K562 (cell line): ENCODE data around the gene IRF8. TPM values are rescaled to one million over a fixed set of nuclear protein-coding genes. Genes with fewer than 3 reads are reported as not detected.
"Not testable (repeated sequence)": the region's sequence is repeated elsewhere in the genome, so short reads cannot be mapped to it uniquely, and the experiment has no call there.

Experiments
- ATAC-seq: fragments of 200-7000 bp; cut with Tn5 transposase; 3 replicates; pipeline ENCODE4 v1.9.1; 2020; ENCODE audit warnings: moderate library complexity
- BruUV-seq: library from RNA; stranded (reverse); fragments of 400-500 nt; replicated peaks from 2 replicates; lab custom pipeline; 2021; lab: Mats Ljungman, UMichigan
- CTCF ChIA-PET: fragments of 300-600 bp; formaldehyde crosslinking; extraction: SDS; loops from one replicate; lab custom pipeline; 2021; ENCODE audit warnings: low intra/inter-chr PET ratio; lab: Yijun Ruan, JAX
- POLR2A ChIA-PET: fragments of 300-600, 350-650 bp; sonication (Branson Sonifier 250); formaldehyde crosslinking; extraction: SDS; loops from one replicate; lab custom pipeline; 2021; ENCODE audit warnings: antibody characterized with exemption, inconsistent platforms; lab: Yijun Ruan, JAX
- DNase-seq, 4 experiments: peaks; one replicate each; pipeline versions ENCODE4 v3.0.0 to v3.0.0-alpha.2; 2011 to 2018; ENCODE audit warnings: low spot score in 3 of 4, mixed read lengths in 3 of 4; ENCODE audit errors: extremely low read depth in 1 of 4
- FAIRE-seq: peaks from 2 replicates; lab custom pipeline; 2011; peaks lifted over from hg19 to GRCh38; lab: Jason Lieb, UNC
- H2AFZ ChIP-seq: 2 replicates; pipeline ENCODE4 v1.6.0; 2011; ENCODE audit warnings: low read depth, low read length, control low read depth, inconsistent platforms
- H3K27ac ChIP-seq: fragments of 200-600 bp; 3 replicates; pipeline ENCODE4 v1.8.0; 2011; ENCODE audit warnings: low read depth, mild to moderate bottlenecking, control low read depth, inconsistent platforms, low read length, moderate library complexity, mixed read lengths; ENCODE audit errors: extremely low read depth
- H3K27me3 ChIP-seq, 2 experiments: fragments of 300-600 bp in 1 of 2; 2 replicates in 1 of 2; 3 replicates in 1 of 2; pipeline versions ENCODE4 v1.6.0 to v1.8.0; 2011; ENCODE audit warnings: inconsistent platforms in 2 of 2, low read length in 2 of 2, mild to moderate bottlenecking in 1 of 2, mixed read lengths in 1 of 2, moderate library complexity in 1 of 2; ENCODE audit not compliant: control insufficient read depth in 2 of 2, insufficient read depth in 2 of 2
- H3K36me3 ChIP-seq: fragments of 300-600 bp; 3 replicates; pipeline ENCODE4 v1.8.0; 2011; ENCODE audit warnings: mild to moderate bottlenecking, low read length, inconsistent platforms; ENCODE audit not compliant: control insufficient read depth, insufficient read depth
- H3K4me1 ChIP-seq, 2 experiments: fragments of 200-600 bp in 1 of 2; replicated peaks in 1 of 2; 2 replicates in 1 of 2; 3 replicates in 1 of 2; pipeline versions ENCODE4 v1.5.1 to v1.8.0; 2011; ENCODE audit warnings: inconsistent platforms in 2 of 2, low read length in 2 of 2, mild to moderate bottlenecking in 1 of 2, mixed read lengths in 1 of 2, moderate library complexity in 1 of 2; ENCODE audit not compliant: control insufficient read depth in 2 of 2, insufficient read depth in 2 of 2
- H3K4me2 ChIP-seq: 2 replicates; pipeline ENCODE4 v1.6.1; 2011; ENCODE audit warnings: low read length, control low read depth, inconsistent platforms, mixed read lengths; ENCODE audit not compliant: insufficient read depth
- H3K4me3 ChIP-seq: fragments of 200-600 bp; sonication (generic), shearing (Covaris generic); 2 replicates; pipeline ENCODE4 v1.5.1; 2016; ENCODE audit warnings: control low read depth, inconsistent platforms
- H3K79me2 ChIP-seq: fragments of 200-600 bp; 3 replicates; pipeline ENCODE4 v1.8.0; 2011; ENCODE audit warnings: low read length, inconsistent platforms; ENCODE audit not compliant: control insufficient read depth, insufficient read depth
- H3K9ac ChIP-seq, 2 experiments: 2 replicates each; pipeline versions ENCODE4 v1.6.0 to v1.6.1; 2011; ENCODE audit warnings: low read depth in 2 of 2, low read length in 2 of 2, control low read depth in 1 of 2, inconsistent platforms in 1 of 2, mild to moderate bottlenecking in 1 of 2, mixed read lengths in 1 of 2; ENCODE audit not compliant: insufficient read depth in 1 of 2
- H3K9me1 ChIP-seq: one replicate; pipeline ENCODE4 v1.6.0; 2011; ENCODE audit warnings: inconsistent platforms, mild to moderate bottlenecking, low read length, moderate library complexity; ENCODE audit not compliant: control insufficient read depth, insufficient read depth
- H3K9me3 ChIP-seq: replicated peaks from 2 replicates; pipeline ENCODE4 v1.5.1; 2011; ENCODE audit warnings: low read depth, low read length, inconsistent platforms; ENCODE audit not compliant: control insufficient read depth, insufficient read depth
- H4K20me1 ChIP-seq: replicated peaks from 2 replicates; pipeline ENCODE4 v1.6.1; 2011; ENCODE audit warnings: low read length, inconsistent platforms, mixed read lengths; ENCODE audit not compliant: control insufficient read depth, insufficient read depth
- BCOR ChIP-seq: fragments of 450-650 bp; IDR thresholded peaks from 2 replicates; pipeline ENCODE4 v1.6.1; 2016
- BHLHE40 ChIP-seq: IDR thresholded peaks from 2 replicates; pipeline ENCODE4 v1.6.1; 2011; ENCODE audit warnings: low read length, improper control_type of control experiment
- CREM ChIP-seq: IDR thresholded peaks from 2 replicates; pipeline ENCODE4 v1.6.1; 2014; ENCODE audit warnings: antibody characterized with exemption, low read depth
- DMBX1 ChIP-seq: fragments of 250-450 bp; sonication (Bioruptor Pico); IDR thresholded peaks from 2 replicates; pipeline ENCODE4 v1.8.0; 2022; ENCODE audit warnings: inconsistent platforms, mild to moderate bottlenecking, moderate library complexity, borderline replicate concordance
- FOXA1 ChIP-seq: fragments of 450-650 bp; IDR thresholded peaks from 2 replicates; pipeline ENCODE4 v1.6.1; 2016; ENCODE audit warnings: mild to moderate bottlenecking, borderline replicate concordance
- KLF1 ChIP-seq: fragments of 450-650 bp; IDR thresholded peaks from 2 replicates; pipeline ENCODE4 v1.6.1; 2016; ENCODE audit warnings: missing genetic modification characterization, missing compliant biosample characterization
- MECOM ChIP-seq: fragments of 250-450 bp; sonication (Bioruptor Pico); IDR thresholded peaks from 2 replicates; pipeline ENCODE4 v1.8.0; 2022; ENCODE audit warnings: inconsistent platforms
- MIER1 ChIP-seq: fragments of 450-650 bp; IDR thresholded peaks from 2 replicates; pipeline ENCODE4 v1.6.1; 2016; ENCODE audit warnings: antibody characterized with exemption, mild to moderate bottlenecking, low read depth
- NRF1 ChIP-seq, 2 experiments: fragments of 450-650 bp; IDR thresholded peaks in 1 of 2; conservative IDR thresholded peaks in 1 of 2; 2 replicates each; pipeline ENCODE4 v1.6.1; 2014; ENCODE audit warnings: mild to moderate bottlenecking in 2 of 2
- SAFB2 ChIP-seq: fragments of 200-400 bp; formaldehyde crosslinking; IDR thresholded peaks from 2 replicates; pipeline ENCODE4 v1.6.1; 2018; ENCODE audit warnings: borderline replicate concordance, low read length, low read depth, moderate library complexity; ENCODE audit not compliant: severe bottlenecking
- SRSF1 ChIP-seq: fragments of 200-400 bp; formaldehyde crosslinking; IDR thresholded peaks from 2 replicates; pipeline ENCODE4 v1.6.1; 2017; ENCODE audit warnings: mild to moderate bottlenecking, low read depth, low read length, moderate library complexity
- YY1 ChIP-seq, 3 experiments: IDR thresholded peaks; 2 replicates each; pipeline ENCODE4 v1.6.1; 2011; ENCODE audit warnings: low read length in 2 of 3, mild to moderate bottlenecking in 2 of 3, moderate library complexity in 2 of 3, borderline replicate concordance in 1 of 3, control low read depth in 1 of 3, low read depth in 1 of 3; ENCODE audit not compliant: insufficient read depth in 3 of 3, insufficient replicate concordance in 2 of 3, control insufficient read depth in 1 of 3, insufficient read length in 1 of 3; ENCODE audit errors: extremely low read depth in 1 of 3
- ZNF282 ChIP-seq: sonication (generic); formaldehyde crosslinking; IDR thresholded peaks from 2 replicates; pipeline ENCODE4 v1.8.1; 2023; ENCODE audit warnings: missing genetic modification reagents
- ZNF436 ChIP-seq: fragments of 250-450, 450-650 bp; sonication (Bioruptor Pico); formaldehyde crosslinking; IDR thresholded peaks from 2 replicates; pipeline ENCODE4 v1.7.0; 2020; ENCODE audit warnings: mild to moderate bottlenecking
- WGBS: fragments of 100-300 bp; shearing (Covaris generic); methylation state at CpG from one replicate; pipeline ENCODE4 v1.1.6; 2016; ENCODE audit warnings: low coverage, mixed read lengths; ENCODE audit not compliant: insufficient coverage; ENCODE audit errors: missing lambda C conversion rate; 5-methylcytosine and 5-hydroxymethylcytosine counted together
- in situ Hi-C: fragments of 300-500 bp; cut with MboI; formaldehyde crosslinking; loops from 4 replicates; pipeline ENCODE4 v1.15.0; 2018; ENCODE audit warnings: inconsistent platforms, mixed read lengths
- intact Hi-C: fragments of 100-400 bp; cut with micrococcal nuclease; formaldehyde crosslinking; loops from 2 replicates; pipeline ENCODE4 v1.14.2; 2022
- polyA plus RNA-seq, 8 experiments: library from polyadenylated mRNA; depleted of rRNA in 4 of 8; stranded (reverse) in 5 of 8; unstranded in 3 of 8; fragments of >200 nt; fragmentation: Nextera tagmentation in 2 of 8; fragmentation: Illumina TruSeq in 1 of 8; extraction: Ambion mirVana in 2 of 8; extraction: Trizol in 1 of 8; gene quantifications; 2 replicates each; pipeline versions ENCODE4 v1.2.1 to v1.2.3, GENCODE V29; 2011 to 2014; ENCODE audit warnings: inconsistent platforms in 1 of 8, missing spikeins in 1 of 8
- total RNA-seq, 7 experiments: library from RNA; depleted of rRNA in 6 of 7; stranded (reverse); fragments of >200 nt in 6 of 7; fragmentation: Illumina TruSeq in 2 of 7; extraction: Trizol in 2 of 7; gene quantifications; 2 replicates each; pipeline versions ENCODE4 v1.2.1 to v1.2.3, GENCODE V29; 2011 to 2021; ENCODE audit warnings: low replicate concordance in 1 of 7
- TF ChIP-seq, protein P1 (sequence below): fragments of 250-450 bp; sonication (Bioruptor Pico); IDR thresholded peaks from 2 replicates; pipeline ENCODE4 v1.8.0; 2022; ENCODE audit warnings: inconsistent platforms
- TF ChIP-seq, protein P2 (sequence below): sonication (generic); formaldehyde crosslinking; IDR thresholded peaks from 2 replicates; pipeline ENCODE4 v1.8.0; 2022; ENCODE audit warnings: missing genetic modification reagents, mild to moderate bottlenecking, moderate library complexity, borderline replicate concordance

IRF8 gene
- total and polyA plus RNA-seq, 9 of the 15 experiments (the other 6 are each of a cell fraction or from before 2014, with no cell fraction given), result 0.01 to 0.98 TPM; not detected in 7

DNA sequence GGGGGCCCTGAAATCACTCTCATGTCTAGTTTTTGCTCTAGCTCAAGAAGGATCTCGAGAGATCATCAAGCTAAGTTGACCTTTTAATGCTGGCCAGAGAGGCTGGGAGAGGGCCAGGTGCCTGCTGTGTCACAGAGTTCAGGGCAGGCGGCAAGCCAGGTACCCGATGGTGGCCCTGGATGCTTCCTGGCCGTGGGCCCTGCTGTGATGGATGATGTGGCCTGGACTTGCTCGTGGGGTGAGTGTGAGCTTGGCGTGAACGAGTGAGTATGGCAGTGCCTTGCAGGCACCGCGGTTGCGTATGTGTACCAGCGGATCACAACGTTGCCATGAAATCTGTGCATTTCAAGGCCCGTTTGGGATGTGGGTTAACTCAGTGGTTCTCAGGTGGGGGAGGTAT, 7.4 kb downstream of the IRF8 start:
- Histone ChIP-seq H3K4me2 (no peak overlapping the region), H3K9ac (no peak overlapping the region), H4K20me1 (peaks cover 5% of the 10 kb centered on the region; the same call in 1 of the 2 replicates), H3K27ac (no peak overlapping the region), H3K9me1 (no peaks in the 10 kb centered on the region), H3K4me1 (no peaks in the 10 kb centered on the region), H2AFZ (no peak overlapping the region), H3K27me3 (peaks cover 52 to 80% of the 10 kb centered on the region in 2 experiments), H3K79me2 (no peaks in the 10 kb centered on the region), H3K36me3 (no peaks in the 10 kb centered on the region), H3K9me3 (no peaks in the 10 kb centered on the region), H3K4me3 (no peak overlapping the region)
- ChIA-PET POLR2A (interaction anchor here (1.0 kb wide), 1 partner anchor 11 kb away, joined by 3 read pairs; no protein-coding TSS in a partner anchor), CTCF (no interaction called here)
- no peak for FAIRE-seq
- in situ Hi-C loops (no loop called here), intact Hi-C loops (no loop called here)
- no TSS peak for BruUV-seq
- DNase-seq, result no peak
- ATAC-seq, result no peak
- WGBS, result 0% methylated on average over 12 of the region's 13 CpGs
- no peak for TF ChIP-seq MECOM (CRISPR knock-in tag)
- TF ChIP-seq DMBX1 (CRISPR knock-in tag), result no peak
- no peak for TF ChIP-seq BCOR
- no peak for TF ChIP-seq KLF1 (tag)
- TF ChIP-seq ZNF436 (CRISPR knock-in tag), result no peak
- TF ChIP-seq YY1 (IDR thresholded peaks at IDR 0.05; ENCODE audit: borderline replicate concordance in 1 of 3, control insufficient read depth in 1 of 3, extremely low read depth in 1 of 3, insufficient read depth in 3 of 3, insufficient read length in 1 of 3, insufficient replicate concordance in 2 of 3, low read depth in 1 of 3, low read length in 2 of 3), result no peak
- TF ChIP-seq, protein P1, sequence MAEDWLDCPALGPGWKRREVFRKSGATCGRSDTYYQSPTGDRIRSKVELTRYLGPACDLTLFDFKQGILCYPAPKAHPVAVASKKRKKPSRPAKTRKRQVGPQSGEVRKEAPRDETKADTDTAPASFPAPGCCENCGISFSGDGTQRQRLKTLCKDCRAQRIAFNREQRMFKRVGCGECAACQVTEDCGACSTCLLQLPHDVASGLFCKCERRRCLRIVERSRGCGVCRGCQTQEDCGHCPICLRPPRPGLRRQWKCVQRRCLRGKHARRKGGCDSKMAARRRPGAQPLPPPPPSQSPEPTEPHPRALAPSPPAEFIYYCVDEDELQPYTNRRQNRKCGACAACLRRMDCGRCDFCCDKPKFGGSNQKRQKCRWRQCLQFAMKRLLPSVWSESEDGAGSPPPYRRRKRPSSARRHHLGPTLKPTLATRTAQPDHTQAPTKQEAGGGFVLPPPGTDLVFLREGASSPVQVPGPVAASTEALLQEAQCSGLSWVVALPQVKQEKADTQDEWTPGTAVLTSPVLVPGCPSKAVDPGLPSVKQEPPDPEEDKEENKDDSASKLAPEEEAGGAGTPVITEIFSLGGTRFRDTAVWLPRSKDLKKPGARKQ, result no peak
- TF ChIP-seq BHLHE40, result no peak
- no peak for TF ChIP-seq SRSF1
- TF ChIP-seq FOXA1, result no peak
- no peak for TF ChIP-seq MIER1
- TF ChIP-seq SAFB2, result no peak
- no peak for TF ChIP-seq ZNF282 (CRISPR knock-in tag)
- TF ChIP-seq NRF1 (conservative IDR thresholded peaks at IDR 0.05 in 1 of 2, IDR thresholded peaks at IDR 0.05 in 1 of 2), result no peak
- no peak for TF ChIP-seq CREM
- TF ChIP-seq, protein P2, sequence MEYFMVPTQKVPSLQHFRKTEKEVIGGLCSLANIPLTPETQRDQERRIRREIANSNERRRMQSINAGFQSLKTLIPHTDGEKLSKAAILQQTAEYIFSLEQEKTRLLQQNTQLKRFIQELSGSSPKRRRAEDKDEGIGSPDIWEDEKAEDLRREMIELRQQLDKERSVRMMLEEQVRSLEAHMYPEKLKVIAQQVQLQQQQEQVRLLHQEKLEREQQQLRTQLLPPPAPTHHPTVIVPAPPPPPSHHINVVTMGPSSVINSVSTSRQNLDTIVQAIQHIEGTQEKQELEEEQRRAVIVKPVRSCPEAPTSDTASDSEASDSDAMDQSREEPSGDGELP (CRISPR knock-in tag), result no peak

DNA sequence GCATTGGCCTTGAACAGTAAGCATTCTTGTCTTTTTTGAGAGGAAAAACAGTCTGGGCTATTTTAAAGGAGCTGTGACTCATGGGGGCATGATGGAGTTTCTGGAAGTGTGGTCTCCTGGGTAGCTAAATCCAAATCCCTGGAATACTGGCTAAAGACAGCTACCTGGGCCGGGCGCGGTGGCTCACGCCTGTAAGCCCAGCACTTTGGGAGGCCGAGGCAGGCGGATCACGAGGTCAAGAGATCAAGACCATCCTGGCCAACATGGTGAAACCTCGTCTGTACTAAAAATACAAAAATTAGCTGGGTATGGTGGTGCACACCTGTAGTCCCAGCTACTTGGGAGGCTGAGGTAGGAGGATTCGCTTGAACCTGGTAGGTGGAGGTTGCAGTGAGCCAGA, 8.3 kb downstream of the IRF8 start:
- 4% methylated on average over 9 of the region's 9 CpGs for WGBS
- H2AFZ ChIP-seq, H3K9me3 ChIP-seq, BruUV-seq, H3K4me2 ChIP-seq, H3K27ac ChIP-seq, FAIRE-seq, CTCF ChIA-PET, H3K36me3 ChIP-seq, H3K9me1 ChIP-seq, in situ Hi-C loops, DNase-seq, H3K4me3 ChIP-seq, H3K9ac ChIP-seq, ATAC-seq, H4K20me1 ChIP-seq, intact Hi-C loops, H3K79me2 ChIP-seq, H3K4me1 ChIP-seq: not testable (repeated sequence)
- peaks cover 60 to 81% of the 10 kb centered on the region in 2 experiments for H3K27me3 ChIP-seq
- POLR2A ChIA-PET, result interaction anchor here (0.6 kb wide), 3 partner anchors 24 to 623 kb away, joined by 3 to 4 read pairs (median 3); no protein-coding TSS in a partner anchor
